HG03139 (cell line): Measurements from ENCODE around the gene SMC6.

Experiments used
- ATAC-seq: cut with Tn5 transposase; IDR thresholded peaks from one replicate; pipeline ENCODE4 v1.9.1; 2021; ENCODE audit not compliant: unreplicated experiment

SMC6 gene

DNA sequence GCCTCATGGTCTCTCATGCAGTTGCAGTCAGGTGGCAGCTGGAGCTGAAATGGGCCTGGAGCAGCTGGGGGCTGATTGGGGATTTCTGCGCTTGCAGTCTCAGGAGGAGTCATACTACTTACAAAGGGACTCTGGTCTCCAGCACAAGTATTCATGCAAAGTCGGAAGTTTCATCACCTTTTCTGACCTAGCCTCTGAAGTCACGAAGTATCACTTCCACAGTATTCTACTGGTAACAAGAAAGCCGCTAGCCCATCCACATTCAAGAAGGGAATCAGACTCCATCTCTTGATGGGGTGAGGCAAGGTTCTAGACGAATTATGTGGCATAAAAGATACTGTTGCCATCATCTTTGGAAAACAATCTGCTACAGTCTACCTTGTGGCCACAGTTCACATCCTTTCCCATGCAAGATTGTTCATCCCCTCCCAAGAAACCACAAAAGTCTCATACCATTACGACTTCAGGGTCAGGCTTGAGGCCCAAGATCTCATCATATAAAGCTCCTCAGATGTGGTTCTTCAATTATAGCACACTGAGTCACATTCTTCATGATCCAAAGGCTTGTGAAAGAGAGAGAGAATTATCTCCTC, 95.3 kb downstream of the SMC6 start:
- no peak for ATAC-seq

DNA sequence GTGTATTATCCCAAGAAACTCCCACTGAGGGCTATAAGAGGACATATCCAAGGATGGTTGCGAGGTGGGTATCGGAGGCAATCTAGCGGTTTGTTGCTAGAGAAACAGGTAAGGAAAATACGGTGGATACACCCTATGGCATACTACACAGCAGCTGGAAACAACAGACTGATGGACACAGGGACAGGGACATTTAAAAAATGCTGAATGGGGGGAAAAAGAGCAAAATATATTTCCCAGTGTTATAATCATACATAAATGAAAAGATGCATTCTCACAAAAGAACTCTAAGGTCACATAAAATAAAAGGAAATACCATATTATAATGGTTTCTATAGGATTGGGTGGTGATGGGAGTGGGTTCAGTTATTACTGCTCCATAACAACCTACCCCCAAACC, 95.9 kb downstream of the SMC6 start:
- ATAC-seq, result no peak

DNA sequence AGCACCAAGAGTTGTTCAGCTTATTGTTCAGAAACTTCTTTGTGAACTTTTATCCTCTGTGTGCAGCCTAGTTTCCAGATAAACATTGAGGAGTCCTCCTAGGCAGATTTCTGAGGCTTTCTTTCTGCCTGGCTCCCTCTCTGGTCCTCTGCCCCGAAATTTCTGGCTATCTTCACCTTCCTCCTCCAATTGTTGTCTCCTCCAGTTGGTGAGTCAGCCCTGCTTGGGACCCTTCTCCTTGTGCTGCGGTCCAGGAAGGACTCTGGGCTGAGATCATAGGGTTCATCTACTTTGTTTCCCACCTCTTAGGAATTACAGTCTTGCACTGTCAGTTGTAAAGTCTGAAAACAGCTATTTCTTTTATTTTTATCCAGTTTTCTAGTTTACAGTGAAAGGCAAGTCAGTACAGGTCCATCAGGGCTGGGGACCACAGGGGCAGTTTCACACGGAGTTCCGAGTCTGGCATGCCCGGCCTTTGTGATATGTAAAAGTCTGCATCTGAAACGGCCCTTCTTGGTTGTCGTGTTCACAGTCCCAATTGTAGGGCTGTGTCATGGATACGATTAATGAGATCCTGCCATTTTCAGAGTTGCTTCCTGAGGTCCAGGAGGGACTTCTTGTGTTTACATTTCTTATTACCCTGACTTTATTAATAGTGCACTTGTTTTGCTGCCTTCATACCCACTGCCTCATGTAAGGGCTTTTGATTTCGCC, 100.8 kb downstream of the SMC6 start:
- no peak for ATAC-seq

DNA sequence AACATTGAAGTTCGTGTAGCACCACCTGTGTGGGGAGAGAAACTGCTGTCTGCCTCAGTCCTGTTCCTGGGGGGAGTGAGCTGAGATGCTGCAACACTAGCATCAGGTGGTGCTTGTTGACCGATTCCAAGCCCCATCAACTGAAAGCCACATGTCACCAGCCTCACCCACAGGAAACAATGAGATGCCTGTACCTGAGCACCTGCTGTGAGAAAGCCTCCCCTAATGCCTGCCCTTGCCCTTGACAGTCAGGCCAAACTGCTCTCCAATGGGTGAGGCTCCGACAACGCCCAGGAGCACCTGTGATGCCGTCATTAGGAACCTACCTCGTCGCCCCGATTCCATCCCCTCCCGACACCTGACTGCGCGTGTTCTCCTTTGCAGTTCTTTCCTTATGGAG, 104.6 kb downstream of the SMC6 start:
- ATAC-seq, result no peak

DNA sequence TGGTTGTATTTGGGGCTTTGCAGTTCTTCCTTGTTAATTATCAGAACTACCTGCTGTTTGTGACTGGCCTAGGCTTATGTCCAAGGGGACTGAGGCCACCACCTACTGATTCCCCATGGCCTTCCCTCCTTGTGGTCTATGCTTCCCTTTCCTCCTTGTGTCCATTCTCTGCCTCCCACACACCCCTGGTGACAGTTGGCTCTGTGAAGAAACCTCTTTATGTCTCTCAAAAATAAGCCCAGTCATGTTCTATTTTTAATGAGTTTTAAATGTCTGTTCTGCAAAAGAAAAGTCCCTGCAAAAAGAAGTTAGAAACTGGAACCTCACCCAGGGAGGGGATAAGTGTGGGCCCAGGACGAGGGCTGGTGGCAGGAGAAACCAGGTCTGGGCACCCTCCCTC, 105.0 kb downstream of the SMC6 start:
- ATAC-seq, result no peak

DNA sequence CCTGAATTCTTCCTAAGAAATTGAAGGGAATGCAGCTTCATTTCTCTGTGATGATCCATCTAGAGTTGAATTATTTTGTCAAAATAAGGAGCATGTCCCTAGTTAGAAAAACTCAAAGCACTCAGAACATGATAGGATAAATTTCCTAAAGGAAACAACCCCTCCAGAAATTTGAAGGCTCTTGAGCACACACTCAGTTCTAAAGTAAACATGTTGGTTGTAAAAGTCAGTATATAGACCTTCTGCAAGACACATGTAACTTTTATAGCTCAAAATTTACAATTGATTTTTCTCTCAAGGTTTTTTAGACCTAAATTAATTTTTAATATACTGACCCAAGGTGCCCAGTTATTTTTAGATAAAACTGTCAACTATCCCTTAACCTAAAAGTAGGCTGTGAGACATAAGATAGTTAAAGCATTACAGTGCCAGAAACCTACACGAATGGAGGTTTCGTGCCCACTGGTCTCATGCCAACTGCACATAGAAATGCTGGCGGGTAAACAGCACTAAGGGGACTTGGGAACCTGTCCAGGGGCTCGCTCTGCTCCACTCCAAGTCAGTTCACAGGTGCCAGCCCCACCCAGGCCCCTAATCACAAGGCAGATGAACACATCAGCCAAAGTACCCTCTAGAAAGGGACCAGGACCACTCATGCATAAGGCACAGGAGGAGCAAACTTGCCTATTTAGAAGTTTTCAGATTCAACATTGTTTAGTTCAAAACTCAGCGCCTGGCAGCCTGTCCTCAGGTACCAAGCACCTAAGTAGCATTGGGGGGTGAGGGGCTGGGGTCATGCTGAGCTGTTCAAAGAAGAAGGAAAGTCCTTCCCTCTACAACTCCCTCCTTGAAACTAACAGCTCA, 106.5 kb downstream of the SMC6 start:
- no peak for ATAC-seq

DNA sequence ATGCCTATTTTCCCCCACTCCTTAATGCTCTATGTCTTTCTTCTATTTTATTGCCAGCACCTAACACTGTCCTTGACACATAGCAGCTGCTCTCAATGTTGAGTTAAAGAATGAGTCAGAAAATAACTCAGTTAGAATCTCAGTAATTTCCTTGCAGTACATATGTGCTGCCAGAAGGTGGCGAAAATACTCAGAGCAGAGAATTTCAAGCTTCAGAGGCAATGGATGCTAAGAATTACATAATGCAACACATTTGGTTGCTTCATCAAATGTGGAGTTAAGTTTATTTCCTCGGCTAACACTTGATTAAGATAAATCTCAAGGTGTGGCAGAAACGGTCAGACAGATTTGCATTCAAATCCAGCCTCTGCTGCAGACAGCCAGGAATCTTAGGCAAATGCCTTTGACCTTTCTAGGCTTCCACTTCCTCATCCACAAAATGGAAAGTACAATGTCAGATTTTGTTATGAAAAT, 107.5 kb downstream of the SMC6 start:
- peak; percentile 75 for ATAC-seq

DNA sequence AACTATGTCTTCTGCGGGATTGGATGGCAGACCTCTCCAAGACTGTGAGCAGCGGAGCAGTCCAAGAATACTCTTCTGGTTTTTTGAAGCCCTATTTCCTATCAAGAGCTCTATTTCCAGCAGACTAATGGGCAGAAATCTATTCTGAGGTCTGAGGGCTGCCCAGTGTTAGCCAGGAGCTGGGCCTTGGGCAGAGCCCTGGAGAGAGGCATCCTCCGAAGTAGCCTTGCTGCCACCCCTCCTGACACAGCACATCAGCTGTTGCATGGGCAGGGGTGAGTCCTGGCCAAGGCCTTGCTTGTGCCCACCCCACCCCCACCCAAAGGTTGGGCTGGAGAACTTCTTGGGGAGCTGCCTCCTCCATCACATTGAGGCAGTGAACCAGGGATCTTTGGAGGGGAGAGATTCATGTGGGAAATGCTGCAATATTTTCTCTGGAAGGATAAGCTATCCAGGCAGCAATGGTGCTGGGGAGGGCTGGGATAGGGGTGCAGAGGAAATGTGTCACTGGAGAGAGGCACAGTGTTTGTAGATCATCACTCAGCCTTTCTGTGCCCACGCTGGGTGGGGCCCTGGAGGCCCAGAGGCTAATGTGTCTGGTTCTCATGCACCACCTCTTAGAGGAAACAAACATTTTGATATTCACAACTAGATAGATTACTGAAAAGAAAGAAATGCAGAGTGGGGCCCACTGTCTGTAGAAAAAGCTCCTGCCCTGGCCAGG, 108.5 kb downstream of the SMC6 start:
- ATAC-seq, result no peak

DNA sequence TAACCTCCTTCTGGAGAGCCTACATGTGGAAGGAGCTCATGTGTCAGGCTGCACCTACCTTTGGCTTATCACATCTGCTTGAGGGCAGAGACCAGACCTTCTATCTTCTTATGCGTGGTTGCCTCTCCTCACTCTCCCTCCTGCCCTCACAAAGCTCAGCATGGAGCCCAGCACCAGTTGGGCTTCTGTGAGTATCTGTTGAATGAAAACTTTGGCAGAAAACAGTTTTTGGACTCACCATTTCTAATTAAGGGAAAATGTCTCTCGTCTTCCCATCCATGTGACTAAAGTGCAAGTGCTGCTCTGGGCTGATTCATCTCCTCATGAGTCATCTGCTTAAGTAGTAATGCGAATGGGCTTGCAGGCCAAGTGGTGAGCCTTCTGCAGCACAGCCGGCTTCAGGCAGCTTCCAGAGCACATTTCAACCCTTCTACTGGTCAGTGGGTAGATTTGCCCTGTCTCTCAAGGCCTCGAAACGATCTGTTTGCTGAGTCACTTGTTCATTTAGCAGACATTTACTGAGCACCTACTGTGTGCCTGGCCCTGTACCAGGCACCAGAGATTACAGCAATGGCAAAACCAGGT, 110.5 kb downstream of the SMC6 start:
- ATAC-seq, result no peak

DNA sequence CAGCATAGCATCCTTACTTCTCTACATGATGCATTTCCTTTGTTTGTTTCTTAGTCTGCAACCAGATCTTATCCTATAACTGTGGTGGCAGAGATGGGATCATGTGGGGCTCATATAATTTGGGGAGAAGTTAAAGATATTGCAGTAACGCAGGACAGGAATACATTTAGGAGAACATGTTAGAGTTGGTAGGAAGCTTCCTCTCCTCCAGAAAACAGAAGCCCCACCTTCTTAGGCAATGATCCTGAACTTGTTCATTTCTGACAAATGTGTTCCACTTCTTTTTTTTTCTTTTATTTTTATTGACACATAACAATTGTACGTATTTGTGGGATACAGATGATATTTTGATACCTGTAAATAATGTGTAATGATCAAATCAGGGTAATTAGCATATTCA, 113.2 kb downstream of the SMC6 start:
- ATAC-seq, result no peak

DNA sequence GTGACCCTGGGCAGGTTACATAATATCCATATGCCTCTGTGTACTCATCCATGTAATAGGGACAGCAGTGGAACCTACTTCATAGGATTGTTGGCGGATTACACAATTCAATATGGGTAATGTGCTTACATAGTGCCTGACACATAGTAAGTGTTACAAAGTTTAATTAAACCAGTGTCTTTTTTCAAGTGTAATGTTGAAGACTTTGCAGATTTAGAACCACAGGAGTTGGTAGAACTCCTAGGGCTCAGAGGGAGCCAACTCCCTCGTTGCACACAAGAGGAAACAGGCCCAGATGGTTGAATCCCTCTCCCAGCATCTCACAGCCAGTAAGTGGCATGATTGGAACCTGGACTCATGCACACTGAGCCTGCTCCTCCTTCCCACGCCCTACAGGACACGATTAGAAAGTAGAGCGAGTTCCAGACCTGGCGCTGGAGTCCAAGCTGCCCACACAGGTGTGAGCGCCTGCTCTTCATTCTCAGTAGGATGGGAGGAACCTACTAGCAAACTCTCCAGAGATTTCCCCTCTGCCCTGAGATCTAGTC, 115.3 kb downstream of the SMC6 start:
- ATAC-seq, result no peak

DNA sequence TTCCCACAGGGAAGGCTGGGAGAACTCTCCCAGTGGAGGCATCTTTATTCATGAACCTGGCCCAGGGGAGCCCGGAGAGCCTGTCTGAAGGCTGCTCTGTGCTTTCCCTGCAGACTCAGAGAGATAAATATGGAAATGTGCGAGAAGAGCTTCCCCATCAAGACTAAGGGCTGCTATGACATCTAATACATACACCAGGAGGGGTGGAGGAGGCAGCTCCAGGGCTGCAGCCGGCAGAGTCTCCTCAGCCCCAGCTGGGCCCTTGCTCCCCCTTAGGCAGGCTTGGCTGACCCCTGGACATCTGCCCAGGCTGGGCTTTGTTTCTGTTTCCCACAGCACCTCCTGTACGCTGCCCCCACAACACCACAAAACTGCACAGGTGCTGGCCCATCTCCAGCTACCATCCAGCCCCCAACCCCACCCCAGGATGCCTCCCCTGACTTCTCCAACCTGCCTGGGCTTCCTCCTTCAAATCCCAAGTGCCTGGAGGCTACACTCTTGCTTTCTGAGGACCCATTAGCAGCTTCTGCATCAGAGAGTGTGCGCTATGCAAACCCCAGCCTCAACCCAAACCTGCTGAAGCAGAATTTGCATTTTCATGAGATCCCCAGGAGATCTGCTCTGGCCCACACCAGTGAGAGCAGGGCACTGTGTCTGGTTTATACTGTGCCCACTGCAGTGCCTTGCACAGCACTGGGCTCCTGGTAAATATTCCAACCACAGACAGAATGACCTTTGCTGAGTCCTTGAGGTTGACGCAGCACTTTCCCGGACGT, 116.3 kb downstream of the SMC6 start:
- ATAC-seq, result no peak

DNA sequence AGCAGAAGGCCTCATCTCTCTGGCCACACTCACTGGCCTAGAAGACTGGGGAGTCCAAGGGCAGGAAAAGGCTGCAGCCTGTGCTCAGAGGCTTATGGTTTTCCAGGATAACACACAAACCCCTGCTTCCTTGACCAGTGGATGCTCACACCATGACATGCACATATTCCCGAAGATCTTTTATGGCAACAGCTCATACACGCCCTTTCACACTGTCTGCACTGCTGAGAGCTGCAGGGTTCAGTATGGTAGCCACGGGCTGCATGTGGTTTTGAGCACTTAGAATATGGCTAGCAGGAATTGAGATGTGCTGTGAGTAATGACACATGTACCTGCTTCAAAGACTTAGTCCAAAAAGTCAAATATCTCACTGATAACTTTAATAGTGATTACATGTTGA, 117.4 kb downstream of the SMC6 start:
- ATAC-seq, result no peak

DNA sequence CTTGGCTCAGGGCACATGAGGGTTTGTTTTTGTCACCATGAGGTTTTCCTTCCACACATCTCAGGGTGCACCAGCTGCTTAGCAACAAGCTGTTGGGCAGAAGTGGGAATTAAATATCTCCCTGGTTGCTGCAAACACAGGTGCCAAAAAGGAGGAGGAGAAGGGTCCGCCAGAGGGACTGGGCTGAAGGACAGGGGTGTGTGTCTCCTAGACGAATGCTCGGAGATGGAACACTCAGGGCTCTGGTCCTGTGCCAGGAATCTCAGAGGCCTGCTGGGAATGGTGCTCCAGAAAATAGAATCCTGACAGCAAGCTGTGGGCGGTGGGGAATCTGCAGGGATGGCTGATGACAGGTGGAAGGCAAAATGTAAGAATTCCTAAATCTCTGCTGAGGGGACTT, 118.6 kb downstream of the SMC6 start:
- ATAC-seq, result no peak

DNA sequence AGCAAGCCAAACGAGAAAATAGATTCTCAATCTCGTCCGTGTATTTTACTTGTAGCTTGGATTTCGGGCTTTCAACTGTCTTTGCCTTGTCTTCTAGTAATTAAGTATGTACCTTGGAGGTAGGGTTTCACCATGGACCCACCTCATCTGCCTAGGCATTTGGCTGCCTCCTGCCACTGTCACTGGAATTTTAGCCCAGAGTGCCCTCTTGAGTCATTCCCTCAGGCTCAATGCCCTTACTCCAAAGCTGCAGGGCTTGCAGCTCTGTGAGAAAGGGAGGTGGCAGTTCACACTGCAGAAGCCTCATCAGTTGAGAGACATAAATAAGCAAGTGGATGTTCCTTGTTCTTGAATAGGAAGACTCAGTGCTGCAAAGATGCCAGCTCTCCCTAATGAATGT, 123.5 kb downstream of the SMC6 start:
- ATAC-seq, result no peak

DNA sequence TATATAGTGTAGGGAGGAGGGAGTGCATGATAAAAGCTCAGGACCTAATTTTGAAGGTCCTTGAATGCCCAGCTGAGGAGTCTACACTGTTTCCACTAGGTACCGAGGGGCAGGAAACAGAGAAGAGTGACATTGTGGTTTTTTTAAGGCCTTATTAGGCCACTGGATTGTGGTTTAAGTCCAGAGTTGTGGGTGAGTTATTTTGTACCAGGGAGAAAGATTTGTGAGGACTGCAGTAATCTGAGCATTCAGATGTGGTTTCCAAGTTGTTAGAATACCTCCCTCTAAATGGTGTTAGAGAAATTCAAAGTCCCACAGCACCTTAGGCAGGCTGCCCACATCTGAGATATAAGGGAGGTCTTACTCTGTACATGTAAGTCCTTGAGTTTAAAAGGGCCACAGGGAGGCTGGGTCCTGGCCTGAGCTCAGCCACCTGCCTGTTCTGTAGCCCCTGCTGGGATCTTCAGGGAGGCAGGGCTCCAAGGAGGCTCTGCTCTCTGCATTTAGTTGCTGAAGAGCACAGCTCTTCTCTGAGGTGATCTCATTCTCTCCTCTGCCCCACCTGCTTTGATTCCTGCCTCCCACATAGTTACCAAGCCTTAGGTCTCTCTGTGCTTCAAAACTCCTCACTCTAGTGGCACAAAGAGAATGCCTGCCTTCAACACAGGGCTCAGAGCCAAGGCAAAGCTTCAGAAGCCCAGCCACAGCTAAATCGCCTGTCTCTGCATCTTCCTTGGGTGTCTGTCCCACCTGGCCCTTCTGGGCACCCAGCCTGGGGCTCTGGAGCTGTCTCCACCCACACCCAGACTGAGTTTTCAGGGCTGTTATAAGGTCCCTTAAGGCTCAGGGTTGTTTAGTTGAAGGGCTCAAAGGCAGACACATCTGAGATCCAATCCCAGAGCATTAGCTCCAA, 125.0 kb downstream of the SMC6 start:
- no peak for ATAC-seq

DNA sequence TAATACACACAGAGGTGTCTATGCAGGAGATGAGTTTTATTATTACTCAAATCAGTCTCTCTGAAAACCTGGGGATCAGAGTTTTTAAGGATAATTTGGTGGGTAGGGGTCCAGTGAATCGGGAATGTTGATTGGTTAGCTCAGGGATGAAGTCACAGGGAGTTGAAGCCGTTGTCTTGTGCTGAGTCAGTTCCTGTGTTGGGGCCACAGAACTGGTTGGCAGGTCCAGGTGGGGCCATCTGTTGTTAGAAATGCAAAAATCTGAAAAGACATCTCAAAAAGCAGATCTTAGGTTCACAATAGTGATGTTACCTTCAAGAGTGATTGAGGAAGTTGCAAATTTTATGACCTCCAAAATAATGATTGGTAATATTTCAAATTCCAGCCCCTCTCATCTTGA, 126.2 kb downstream of the SMC6 start:
- no peak for ATAC-seq

DNA sequence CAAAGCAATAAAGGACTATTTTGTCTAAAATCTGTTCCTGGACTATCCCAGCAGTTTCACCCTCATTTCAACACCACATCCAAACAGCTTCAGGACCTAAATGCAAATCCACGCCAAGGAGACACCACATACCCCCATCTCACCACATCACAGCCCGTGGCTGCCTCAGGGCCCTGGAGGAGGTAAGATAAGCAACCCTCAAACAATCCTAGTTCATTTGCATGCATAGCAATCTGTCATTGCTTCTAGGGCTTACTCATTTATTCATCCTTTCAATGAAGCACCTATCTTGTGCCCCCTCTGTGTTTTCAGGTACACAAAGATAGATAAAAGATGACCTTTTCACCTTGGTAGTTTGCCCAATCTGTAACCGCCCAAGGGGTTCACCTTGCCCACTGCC, 126.6 kb downstream of the SMC6 start:
- no peak for ATAC-seq

DNA sequence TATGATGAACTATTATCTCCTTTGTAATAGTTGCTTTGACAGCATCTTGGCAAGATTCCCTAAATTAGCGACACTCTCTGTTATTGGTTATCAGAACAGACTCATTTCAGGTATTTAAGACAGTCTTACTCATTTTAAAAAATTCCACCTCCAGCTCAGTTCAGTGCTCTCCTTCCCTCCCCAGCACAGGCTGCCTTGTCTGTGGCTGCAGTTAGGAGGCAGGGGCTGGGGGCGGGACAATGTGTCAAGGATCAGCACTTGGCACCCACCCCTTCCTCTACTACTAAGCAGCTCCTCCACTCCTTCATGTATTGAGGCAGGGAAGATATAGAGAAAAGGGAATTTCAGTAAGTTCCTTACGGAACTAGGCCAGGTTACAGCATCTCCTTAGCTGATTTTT, 128.2 kb downstream of the SMC6 start:
- ATAC-seq, result no peak
